ENCODE data around the gene TP53I13.

The TP53I13 gene

DNA sequence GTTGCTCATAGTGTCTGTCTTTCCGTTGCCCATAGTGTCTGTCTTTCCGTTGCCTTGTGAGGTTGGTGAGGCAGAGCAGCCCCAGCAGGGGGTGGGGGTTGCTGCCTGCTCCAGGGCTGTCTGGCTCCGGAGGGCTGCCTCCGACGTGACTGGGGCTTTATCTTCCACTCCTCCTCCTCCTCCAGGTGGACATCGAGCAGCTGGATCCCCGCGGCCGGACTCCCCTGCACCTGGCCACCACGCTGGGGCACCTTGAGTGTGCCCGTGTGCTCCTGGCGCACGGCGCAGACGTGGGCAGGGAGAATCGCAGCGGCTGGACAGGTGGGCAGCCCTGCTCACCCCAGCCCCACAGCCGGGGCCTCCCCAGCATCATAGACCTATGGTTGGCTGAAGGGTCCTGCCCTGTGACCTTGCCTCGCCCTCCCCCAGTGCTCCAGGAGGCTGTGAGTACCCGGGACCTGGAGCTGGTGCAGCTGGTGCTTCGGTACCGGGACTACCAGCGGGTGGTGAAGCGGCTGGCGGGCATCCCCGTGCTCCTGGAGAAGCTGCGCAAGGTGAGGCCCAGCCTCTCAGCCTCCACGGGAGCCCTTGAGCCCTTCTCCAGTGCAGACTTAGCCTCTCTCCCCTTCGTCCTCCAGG lies 39.2 kb downstream of the TP53I13 start:
- ATAC-seq: no peak
- TF ChIP-seq, protein P1, sequence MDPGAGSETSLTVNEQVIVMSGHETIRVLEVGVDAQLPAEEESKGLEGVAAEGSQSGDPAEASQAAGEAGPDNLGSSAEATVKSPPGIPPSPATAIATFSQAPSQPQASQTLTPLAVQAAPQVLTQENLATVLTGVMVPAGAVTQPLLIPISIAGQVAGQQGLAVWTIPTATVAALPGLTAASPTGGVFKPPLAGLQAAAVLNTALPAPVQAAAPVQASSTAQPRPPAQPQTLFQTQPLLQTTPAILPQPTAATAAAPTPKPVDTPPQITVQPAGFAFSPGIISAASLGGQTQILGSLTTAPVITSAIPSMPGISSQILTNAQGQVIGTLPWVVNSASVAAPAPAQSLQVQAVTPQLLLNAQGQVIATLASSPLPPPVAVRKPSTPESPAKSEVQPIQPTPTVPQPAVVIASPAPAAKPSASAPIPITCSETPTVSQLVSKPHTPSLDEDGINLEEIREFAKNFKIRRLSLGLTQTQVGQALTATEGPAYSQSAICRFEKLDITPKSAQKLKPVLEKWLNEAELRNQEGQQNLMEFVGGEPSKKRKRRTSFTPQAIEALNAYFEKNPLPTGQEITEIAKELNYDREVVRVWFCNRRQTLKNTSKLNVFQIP (CRISPR knock-in tag; IDR thresholded peaks at IDR 0.05; ENCODE audit: borderline replicate concordance, low read depth): no peak
- TF ChIP-seq ESRRG (CRISPR knock-in tag; IDR thresholded peaks at IDR 0.05): no peak
- no peak for TF ChIP-seq ZFP3 (CRISPR knock-in tag; IDR thresholded peaks at IDR 0.05)
- TF ChIP-seq SNAI2 (CRISPR knock-in tag; IDR thresholded peaks at IDR 0.05): no peak
- TF ChIP-seq RARB (CRISPR knock-in tag; IDR thresholded peaks at IDR 0.05): no peak

DNA sequence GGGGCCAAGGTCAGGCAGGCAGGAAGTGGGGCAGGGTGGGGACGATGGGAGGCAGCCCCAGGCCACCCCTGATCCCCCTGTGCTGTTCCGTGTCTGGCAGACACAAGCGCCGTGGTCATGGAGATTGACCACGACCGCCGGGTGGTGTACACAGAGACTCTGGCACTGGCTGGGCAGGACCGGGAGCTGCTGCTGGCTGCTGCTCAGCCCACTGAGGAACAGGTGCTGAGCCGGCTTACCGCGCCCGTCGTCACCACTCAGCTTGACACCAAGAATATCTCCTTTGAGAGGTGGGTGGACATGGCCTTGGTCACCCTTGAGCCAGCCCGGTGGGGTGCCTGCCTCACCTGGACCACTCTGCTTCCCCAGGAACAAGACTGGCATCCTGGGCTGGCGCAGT lies 40.5 kb downstream of the TP53I13 start:
- no peak for ATAC-seq
- TF ChIP-seq, protein P2, sequence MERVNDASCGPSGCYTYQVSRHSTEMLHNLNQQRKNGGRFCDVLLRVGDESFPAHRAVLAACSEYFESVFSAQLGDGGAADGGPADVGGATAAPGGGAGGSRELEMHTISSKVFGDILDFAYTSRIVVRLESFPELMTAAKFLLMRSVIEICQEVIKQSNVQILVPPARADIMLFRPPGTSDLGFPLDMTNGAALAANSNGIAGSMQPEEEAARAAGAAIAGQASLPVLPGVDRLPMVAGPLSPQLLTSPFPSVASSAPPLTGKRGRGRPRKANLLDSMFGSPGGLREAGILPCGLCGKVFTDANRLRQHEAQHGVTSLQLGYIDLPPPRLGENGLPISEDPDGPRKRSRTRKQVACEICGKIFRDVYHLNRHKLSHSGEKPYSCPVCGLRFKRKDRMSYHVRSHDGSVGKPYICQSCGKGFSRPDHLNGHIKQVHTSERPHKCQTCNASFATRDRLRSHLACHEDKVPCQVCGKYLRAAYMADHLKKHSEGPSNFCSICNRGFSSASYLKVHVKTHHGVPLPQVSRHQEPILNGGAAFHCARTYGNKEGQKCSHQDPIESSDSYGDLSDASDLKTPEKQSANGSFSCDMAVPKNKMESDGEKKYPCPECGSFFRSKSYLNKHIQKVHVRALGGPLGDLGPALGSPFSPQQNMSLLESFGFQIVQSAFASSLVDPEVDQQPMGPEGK (CRISPR knock-in tag; IDR thresholded peaks at IDR 0.05; ENCODE audit: borderline replicate concordance): no peak
- no peak for TF ChIP-seq TOX (CRISPR knock-in tag; IDR thresholded peaks at IDR 0.05; ENCODE audit: borderline replicate concordance)
- TF ChIP-seq ZFP30 (CRISPR knock-in tag; IDR thresholded peaks at IDR 0.05): no peak
- TF ChIP-seq, protein P3, sequence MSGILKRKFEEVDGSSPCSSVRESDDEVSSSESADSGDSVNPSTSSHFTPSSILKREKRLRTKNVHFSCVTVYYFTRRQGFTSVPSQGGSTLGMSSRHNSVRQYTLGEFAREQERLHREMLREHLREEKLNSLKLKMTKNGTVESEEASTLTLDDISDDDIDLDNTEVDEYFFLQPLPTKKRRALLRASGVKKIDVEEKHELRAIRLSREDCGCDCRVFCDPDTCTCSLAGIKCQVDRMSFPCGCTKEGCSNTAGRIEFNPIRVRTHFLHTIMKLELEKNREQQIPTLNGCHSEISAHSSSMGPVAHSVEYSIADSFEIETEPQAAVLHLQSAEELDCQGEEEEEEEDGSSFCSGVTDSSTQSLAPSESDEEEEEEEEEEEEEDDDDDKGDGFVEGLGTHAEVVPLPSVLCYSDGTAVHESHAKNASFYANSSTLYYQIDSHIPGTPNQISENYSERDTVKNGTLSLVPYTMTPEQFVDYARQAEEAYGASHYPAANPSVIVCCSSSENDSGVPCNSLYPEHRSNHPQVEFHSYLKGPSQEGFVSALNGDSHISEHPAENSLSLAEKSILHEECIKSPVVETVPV (CRISPR knock-in tag; IDR thresholded peaks at IDR 0.05): no peak
- TF ChIP-seq BACH2 (CRISPR knock-in tag; IDR thresholded peaks at IDR 0.05; ENCODE audit: borderline replicate concordance): no peak
- no peak for TF ChIP-seq GLIS3 (CRISPR knock-in tag; IDR thresholded peaks at IDR 0.05)
- TF ChIP-seq CSDC2 (CRISPR knock-in tag; IDR thresholded peaks at IDR 0.05): no peak
- TF ChIP-seq ZNF8 (CRISPR knock-in tag; IDR thresholded peaks at IDR 0.05): no peak
- no peak for TF ChIP-seq SNAI2 (CRISPR knock-in tag; IDR thresholded peaks at IDR 0.05)
- TF ChIP-seq OSR1 (CRISPR knock-in tag; IDR thresholded peaks at IDR 0.05): no peak
- TF ChIP-seq ZNF565 (CRISPR knock-in tag; conservative IDR thresholded peaks at IDR 0.05; ENCODE audit: low read depth): no peak

DNA sequence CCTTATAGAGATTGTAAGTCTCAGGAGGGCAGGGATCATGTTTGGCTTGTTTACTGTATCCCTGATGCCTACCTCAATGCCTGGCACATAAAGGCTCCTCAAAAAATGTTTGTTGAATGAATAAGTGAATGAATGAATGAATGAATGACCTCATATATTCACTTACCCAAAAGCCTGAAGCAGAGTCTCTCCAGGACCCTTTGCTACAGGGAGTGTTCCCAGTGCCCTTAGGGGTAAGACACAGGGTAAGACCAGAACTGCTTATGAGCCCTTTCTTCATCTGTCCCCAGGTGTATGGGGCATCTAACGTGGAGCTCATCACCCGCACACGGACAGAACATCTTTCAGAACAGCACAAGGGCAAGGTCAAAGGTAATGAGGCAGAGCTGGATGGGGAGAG lies 41.9 kb downstream of the TP53I13 start:
- ATAC-seq: no peak

More for the DNA sequence above, 41.9 kb downstream of the TP53I13 start:
- TF ChIP-seq GLIS3 (CRISPR knock-in tag; IDR thresholded peaks at IDR 0.05): no peak
- no peak for TF ChIP-seq RARB (CRISPR knock-in tag; IDR thresholded peaks at IDR 0.05)
- no peak for TF ChIP-seq TOX (CRISPR knock-in tag; IDR thresholded peaks at IDR 0.05; ENCODE audit: borderline replicate concordance)
- no peak for TF ChIP-seq OSR1 (CRISPR knock-in tag; IDR thresholded peaks at IDR 0.05)
- no peak for TF ChIP-seq ZFP30 (CRISPR knock-in tag; IDR thresholded peaks at IDR 0.05)
- no peak for TF ChIP-seq ZNF70 (CRISPR knock-in tag; IDR thresholded peaks at IDR 0.05)
- TF ChIP-seq, protein P1 (CRISPR knock-in tag; IDR thresholded peaks at IDR 0.05; ENCODE audit: borderline replicate concordance, low read depth): no peak
- no peak for TF ChIP-seq ISL1 (CRISPR knock-in tag; IDR thresholded peaks at IDR 0.05)
- no peak for TF ChIP-seq ZFP3 (CRISPR knock-in tag; IDR thresholded peaks at IDR 0.05)
- no peak for TF ChIP-seq PPARA (CRISPR knock-in tag; IDR thresholded peaks at IDR 0.05; ENCODE audit: borderline replicate concordance)
- TF ChIP-seq, protein P4, sequence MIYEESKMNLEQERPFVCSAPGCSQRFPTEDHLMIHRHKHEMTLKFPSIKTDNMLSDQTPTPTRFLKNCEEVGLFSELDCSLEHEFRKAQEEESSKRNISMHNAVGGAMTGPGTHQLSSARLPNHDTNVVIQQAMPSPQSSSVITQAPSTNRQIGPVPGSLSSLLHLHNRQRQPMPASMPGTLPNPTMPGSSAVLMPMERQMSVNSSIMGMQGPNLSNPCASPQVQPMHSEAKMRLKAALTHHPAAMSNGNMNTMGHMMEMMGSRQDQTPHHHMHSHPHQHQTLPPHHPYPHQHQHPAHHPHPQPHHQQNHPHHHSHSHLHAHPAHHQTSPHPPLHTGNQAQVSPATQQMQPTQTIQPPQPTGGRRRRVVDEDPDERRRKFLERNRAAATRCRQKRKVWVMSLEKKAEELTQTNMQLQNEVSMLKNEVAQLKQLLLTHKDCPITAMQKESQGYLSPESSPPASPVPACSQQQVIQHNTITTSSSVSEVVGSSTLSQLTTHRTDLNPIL (CRISPR knock-in tag; IDR thresholded peaks at IDR 0.05; ENCODE audit: low read depth): no peak
- no peak for TF ChIP-seq CSDC2 (CRISPR knock-in tag; IDR thresholded peaks at IDR 0.05)
- TF ChIP-seq, protein P2 (CRISPR knock-in tag; IDR thresholded peaks at IDR 0.05; ENCODE audit: borderline replicate concordance): no peak
- no peak for TF ChIP-seq SNAI2 (CRISPR knock-in tag; IDR thresholded peaks at IDR 0.05)
- TF ChIP-seq ESRRG (CRISPR knock-in tag; IDR thresholded peaks at IDR 0.05): no peak
- TF ChIP-seq, protein P5, sequence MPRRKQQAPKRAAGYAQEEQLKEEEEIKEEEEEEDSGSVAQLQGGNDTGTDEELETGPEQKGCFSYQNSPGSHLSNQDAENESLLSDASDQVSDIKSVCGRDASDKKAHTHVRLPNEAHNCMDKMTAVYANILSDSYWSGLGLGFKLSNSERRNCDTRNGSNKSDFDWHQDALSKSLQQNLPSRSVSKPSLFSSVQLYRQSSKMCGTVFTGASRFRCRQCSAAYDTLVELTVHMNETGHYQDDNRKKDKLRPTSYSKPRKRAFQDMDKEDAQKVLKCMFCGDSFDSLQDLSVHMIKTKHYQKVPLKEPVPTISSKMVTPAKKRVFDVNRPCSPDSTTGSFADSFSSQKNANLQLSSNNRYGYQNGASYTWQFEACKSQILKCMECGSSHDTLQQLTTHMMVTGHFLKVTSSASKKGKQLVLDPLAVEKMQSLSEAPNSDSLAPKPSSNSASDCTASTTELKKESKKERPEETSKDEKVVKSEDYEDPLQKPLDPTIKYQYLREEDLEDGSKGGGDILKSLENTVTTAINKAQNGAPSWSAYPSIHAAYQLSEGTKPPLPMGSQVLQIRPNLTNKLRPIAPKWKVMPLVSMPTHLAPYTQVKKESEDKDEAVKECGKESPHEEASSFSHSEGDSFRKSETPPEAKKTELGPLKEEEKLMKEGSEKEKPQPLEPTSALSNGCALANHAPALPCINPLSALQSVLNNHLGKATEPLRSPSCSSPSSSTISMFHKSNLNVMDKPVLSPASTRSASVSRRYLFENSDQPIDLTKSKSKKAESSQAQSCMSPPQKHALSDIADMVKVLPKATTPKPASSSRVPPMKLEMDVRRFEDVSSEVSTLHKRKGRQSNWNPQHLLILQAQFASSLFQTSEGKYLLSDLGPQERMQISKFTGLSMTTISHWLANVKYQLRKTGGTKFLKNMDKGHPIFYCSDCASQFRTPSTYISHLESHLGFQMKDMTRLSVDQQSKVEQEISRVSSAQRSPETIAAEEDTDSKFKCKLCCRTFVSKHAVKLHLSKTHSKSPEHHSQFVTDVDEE (CRISPR knock-in tag; IDR thresholded peaks at IDR 0.05): no peak
- TF ChIP-seq ZNF8 (CRISPR knock-in tag; IDR thresholded peaks at IDR 0.05): no peak
- no peak for TF ChIP-seq ARNTL (CRISPR knock-in tag; IDR thresholded peaks at IDR 0.05; ENCODE audit: borderline replicate concordance, low read depth)
- TF ChIP-seq, protein P3 (CRISPR knock-in tag; IDR thresholded peaks at IDR 0.05): no peak
- no peak for TF ChIP-seq ZNF565 (CRISPR knock-in tag; conservative IDR thresholded peaks at IDR 0.05; ENCODE audit: low read depth)

Data from SK-N-SH treated with all-trans-retinoic acid at 6 μM for 48 hours (cell line).